AG04449 (cell line): ENCODE data around the gene RGS3.

Experiments used
- CTCF ChIA-PET: fragments of 350-600 bp; formaldehyde crosslinking; extraction: SDS; loops from one replicate; lab custom pipeline; 2021; ENCODE audit warnings: antibody characterized with exemption; lab: Yijun Ruan, JAX
- POLR2A ChIA-PET: fragments of 400-600, 350-600 bp; formaldehyde crosslinking; extraction: SDS; loops from one replicate; lab custom pipeline; 2020; ENCODE audit warnings: antibody characterized with exemption, inconsistent platforms; lab: Yijun Ruan, JAX
- DNase-seq: peaks from one replicate; pipeline ENCODE4 v3.0.0-alpha.2; 2010; ENCODE audit warnings: low read depth, low spot score
- H3K4me3 ChIP-seq: 2 replicates; pipeline ENCODE4 v1.5.1; 2011; ENCODE audit warnings: low read depth, mild to moderate bottlenecking, control low read depth, low read length
- CTCF ChIP-seq: IDR thresholded peaks from one replicate; pipeline ENCODE4 v1.5.1; 2011; ENCODE audit warnings: mild to moderate bottlenecking, moderate library complexity, low read length, control low read depth, inconsistent platforms; ENCODE audit not compliant: insufficient read depth; ENCODE audit errors: missing control alignments

The RGS3 gene

DNA sequence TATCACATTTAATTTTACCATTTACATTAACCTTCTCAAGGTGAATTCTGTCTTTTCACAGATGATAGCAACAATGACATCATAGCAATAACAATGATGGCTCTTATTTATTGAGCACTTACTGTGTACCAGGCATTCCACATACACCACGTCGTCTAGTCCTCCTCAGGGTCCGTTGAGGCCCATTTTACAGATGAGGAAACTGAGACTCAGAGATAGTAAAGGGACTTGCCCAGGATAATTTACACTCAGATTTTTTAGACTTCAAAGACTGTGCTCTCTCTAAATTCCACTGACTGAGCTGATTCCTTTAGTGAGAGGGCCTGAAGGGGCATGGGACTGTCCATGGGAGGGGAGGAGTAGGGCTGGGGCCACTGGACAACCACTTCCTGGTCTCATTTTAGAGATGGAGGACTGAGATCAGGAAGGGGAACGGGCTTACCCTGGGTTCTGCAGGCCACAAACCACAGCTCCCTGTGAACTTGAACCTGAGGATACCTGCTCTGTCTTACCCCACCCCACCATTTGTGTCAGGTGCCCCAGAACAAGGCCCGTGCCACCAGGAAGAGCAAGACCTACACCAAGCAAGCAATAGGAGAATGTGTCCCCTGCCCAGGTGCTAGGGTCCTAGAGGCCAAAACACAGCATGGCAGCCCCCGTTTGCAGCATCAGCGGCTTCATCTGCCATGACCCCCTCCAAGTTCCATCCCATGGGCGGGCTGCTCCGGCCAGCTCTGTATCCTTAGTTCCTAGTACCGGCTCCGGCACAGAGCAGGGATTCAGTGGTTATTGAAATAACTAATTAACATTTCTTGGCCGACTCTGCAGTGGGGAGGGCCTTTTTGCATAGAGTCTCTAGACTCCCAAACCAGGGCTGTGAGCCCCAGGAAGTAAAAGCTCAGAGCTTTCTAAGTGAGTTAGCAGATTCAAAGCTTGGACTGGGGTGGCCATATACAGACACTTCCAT lies 96.6 kb downstream of the RGS3 start:
- no peak for DNase-seq
- H3K4me3 ChIP-seq, result no peak overlapping the region
- CTCF ChIA-PET, result interaction anchor here (0.6 to 2.4 kb wide), 4 partner anchors 9 to 95 kb away, joined by 3 to 8 read pairs (median 6); no protein-coding TSS in a partner anchor
- TF ChIP-seq CTCF, result no peak
- POLR2A ChIA-PET, result interaction anchor here (0.7 kb wide), 1 partner anchor 19 kb away, joined by 3 read pairs; no protein-coding TSS in a partner anchor

DNA sequence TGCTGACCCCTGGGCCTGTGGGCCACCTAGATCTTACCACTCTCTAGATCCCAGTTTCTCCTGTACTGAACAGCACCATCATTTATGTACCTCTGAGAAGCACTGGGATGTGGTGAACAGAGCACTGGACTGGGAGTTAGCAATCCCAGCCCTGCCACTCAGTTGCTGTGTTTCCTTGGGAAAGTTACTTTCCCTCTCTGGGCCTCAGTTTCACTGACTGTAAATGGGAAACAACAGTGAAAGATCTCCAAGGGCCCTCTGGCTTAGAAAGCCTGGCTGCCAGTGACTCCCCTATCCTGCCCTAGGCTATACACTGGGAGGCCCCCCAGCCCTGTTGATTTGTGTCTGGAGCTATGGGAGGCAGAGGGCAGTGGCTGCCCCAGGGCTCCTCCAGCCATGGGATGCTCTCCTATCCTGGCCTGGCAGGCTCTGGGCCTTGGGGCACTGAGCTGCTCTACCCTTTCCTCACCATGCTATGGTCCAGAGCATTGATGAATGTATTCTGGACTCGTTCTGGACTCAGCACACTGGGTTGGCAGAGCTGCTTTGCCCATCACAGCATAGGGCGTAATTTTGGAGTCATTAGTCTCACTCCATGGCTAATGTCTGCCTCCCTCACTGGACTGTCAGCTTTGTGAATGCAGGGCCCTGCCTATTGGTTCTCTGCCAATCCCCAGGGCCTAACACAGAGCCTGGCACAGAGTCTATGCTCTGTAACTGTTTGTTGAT lies 99.3 kb downstream of the RGS3 start:
- ChIA-PET CTCF (interaction anchor here (4.4 to 4.7 kb wide), 3 partner anchors 28 to 117 kb away, joined by 21 to 38 read pairs (median 29); no protein-coding TSS in a partner anchor), POLR2A (interaction anchor here (0.5 kb wide), 1 partner anchor 60 kb away, joined by 3 read pairs; no protein-coding TSS in a partner anchor)
- no peak for DNase-seq
- no peak overlapping the region for H3K4me3 ChIP-seq
- TF ChIP-seq CTCF, result no peak

DNA sequence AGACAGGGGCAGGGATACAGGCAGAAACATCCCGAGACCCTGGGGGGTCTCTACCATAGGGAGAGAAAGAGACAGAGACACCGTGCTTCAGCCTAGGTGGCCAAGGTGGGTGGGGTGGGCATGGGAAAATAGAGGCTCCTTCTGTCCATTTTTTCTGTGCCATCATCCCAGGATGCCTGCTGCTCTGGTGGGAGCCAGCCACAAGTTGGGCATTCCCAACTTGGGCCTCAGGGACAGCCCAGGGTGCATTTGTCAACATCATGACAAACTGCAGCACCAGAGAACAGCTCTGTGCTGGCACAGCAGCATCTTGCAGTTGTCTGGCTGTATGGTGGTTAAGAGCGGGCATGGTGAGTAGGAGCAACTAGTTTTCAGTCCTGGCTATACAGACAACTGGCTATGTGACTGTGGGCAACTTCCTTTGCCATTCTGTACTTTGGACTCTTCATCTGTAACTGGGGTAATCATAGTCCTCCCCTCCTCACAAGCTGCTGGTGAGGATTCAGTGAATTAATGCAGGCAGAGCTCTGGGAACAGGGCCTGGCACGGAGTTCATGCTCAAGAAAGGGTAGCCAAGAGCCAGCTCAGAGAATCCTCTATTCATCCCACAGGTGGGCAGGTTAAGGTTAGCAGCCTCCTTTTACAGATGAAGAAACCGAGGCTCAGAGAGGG lies 100.4 kb downstream of the RGS3 start:
- no peak for TF ChIP-seq CTCF
- no peak overlapping the region for H3K4me3 ChIP-seq
- ChIA-PET POLR2A (interaction anchor here (0.5 to 2.1 kb wide), 5 partner anchors 9 to 108 kb away, joined by 3 to 22 read pairs (median 3); no protein-coding TSS in a partner anchor), CTCF (interaction anchor here (0.8 to 4.7 kb wide), 4 partner anchors 13 to 118 kb away, joined by 3 to 38 read pairs (median 25); no protein-coding TSS in a partner anchor)
- DNase-seq, result no peak

DNA sequence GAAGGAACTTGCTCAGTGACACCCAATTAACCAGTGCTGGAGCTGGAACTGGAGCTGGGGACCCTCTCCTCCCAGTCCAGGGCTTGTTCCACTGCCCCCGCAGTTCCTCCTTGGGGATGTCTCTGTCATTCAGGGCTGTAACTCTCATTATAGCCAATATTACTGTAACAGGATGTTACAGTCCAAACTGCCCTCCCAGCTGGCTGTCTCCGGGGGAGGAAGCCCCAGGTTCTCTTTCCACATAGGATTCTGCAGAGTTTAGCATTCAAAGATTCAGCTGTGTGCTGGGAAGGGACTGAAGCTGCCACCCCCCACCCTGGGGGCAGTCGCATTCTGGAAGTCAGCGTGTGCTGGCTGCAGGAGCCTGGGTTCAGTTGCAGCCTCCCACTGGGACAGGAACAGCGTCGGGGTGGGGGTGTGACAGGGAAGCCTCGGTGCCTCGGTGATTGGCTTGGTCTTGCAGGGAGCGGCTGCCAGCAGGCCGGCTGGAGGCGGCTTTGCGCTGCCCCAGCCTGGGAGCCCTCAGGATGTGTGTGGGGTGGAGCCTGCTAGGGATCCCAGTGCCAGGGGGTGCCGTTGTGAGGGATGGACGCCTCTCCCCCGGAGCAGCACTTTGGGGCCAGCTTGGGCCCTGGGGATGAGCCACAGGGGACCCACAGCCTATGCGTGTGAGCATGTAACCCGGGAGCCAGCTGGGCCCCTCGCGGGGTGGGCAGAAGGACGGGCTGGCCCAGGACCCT lies 101.1 kb downstream of the RGS3 start:
- CTCF ChIA-PET, result interaction anchor here (0.8 to 4.7 kb wide), 7 partner anchors 10 to 119 kb away, joined by 3 to 38 read pairs (median 8); no protein-coding TSS in a partner anchor
- POLR2A ChIA-PET, result interaction anchor here (0.8 to 2.1 kb wide), 5 partner anchors 10 to 109 kb away, joined by 3 to 22 read pairs (median 4); no protein-coding TSS in a partner anchor
- peak; percentile 6 for TF ChIP-seq CTCF

DNA sequence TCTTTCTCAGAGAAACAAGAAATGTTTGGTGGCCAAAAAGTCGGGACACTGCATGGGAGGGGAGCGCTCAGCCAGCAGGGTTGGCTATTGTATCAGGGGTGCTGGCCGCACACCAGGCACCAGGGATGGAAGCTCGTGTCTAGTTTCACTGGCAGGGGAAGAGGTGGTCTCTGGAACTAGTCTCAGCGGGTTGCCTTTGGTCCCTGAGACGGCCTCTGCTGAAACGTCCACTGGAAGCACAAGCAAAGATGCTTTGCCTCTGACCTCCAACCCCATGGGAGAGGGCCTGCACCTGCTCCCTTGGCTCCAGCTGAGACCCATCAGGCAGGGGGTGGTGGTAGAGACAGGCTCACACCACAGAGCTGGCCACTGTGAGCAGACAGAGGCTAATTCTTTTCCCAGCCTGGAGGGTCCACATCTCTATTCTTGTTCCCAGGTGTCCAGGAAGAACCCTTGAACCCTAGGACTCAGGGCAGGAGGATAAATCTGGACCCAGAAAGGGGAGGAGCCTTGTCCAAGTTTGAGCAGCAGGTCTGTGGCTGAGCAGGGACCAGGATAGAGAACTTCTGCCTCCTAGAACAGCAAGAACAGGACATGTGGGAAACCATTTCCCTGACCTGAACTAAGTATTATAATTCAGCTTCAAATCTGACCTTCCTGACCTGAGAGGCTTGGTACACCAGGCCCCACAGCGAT lies 102.6 kb downstream of the RGS3 start:
- peak overlapping the region; percentile 74 for H3K4me3 ChIP-seq
- TF ChIP-seq CTCF, result no peak
- ChIA-PET CTCF (interaction anchor here (1.0 to 4.7 kb wide), 7 partner anchors 9 to 120 kb away, joined by 3 to 38 read pairs (median 8); no protein-coding TSS in a partner anchor), POLR2A (interaction anchor here (0.7 to 2.1 kb wide), 8 partner anchors 9 to 111 kb away, joined by 3 to 22 read pairs (median 4); no protein-coding TSS in a partner anchor)
- no peak for DNase-seq

More for the DNA sequence above, 101.1 kb downstream of the RGS3 start:
- no peak for DNase-seq
- peak overlapping the region; percentile 74 for H3K4me3 ChIP-seq
